ENCODE measurements around the gene IGFBP6.

The IGFBP6 gene

DNA sequence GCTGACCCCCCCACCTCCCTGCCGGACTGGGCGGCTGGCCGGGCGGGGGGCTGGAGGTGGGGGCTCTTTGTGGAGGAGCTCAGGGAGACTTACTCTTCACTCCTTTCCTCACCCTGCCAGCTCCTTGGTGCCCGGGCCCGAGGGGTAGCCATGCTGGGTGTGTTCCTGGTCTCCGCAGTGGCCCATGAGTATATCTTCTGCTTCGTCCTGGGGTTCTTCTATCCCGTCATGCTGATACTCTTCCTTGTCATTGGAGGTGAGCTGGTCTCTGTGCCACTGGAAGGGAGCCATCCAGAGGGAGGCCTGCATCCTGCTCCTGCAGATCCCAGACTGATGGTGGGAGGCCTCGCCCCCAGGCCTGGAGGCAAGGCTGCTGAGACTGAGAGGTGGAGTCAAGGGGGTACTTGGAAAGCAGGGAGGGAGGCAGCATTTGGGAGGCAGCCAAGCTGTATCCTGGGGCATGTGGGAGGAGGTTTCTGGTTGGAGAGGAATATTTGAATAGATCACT is 25.5 kb downstream of the IGFBP6 start:
- DNase-seq, result no peak

DNA sequence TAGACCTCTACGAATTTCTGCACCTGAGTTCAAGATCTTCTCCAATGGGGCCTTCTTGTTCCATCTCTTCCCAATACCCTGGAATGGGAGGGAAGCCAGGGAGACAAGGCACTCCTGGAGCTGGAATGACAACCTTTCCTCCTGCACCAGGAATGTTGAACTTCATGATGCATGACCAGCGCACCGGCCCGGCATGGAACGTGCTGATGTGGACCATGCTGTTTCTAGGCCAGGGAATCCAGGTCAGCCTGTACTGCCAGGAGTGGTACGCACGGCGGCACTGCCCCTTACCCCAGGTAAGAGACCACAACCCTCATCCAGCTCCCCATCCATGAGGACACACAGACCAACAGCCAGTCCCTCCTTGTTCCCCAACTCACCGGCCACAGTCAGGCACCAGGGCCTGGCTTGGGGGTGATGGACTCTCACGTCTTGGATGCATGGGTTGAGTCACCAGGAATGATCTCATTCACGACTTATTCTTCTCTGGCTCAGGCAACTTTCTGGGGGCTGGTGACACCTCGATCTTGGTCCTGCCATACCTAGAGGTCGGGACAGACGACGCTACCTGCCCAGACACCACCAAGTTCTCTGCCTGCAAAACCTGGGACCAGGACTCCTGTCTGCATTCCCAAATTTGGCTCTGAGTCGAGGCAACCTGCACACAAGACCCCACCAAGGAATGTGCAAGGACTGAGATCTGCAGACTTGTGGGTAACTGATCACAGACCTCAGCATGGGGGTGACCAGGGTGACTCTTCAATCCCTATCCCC is 26.3 kb downstream of the IGFBP6 start:
- DNase-seq, result no peak

DNA sequence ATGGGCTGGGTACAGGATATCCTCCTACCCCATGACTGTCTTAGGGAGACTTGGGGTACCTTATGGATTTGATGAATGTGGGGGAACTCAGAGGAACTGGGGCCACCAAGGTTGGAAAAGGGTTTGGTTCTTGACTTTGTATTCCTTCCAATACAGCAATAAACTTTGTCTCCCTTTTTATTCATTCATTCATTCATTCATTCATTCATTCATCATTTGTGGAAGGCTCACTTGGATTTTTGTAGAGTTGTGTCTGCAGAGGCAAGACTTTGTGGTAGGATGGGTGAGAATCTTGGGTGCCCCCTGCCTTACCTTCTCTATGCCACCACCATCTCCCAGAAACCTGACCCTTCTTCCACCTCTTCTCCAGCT is 26.9 kb downstream of the IGFBP6 start:
- no peak for DNase-seq

DNA sequence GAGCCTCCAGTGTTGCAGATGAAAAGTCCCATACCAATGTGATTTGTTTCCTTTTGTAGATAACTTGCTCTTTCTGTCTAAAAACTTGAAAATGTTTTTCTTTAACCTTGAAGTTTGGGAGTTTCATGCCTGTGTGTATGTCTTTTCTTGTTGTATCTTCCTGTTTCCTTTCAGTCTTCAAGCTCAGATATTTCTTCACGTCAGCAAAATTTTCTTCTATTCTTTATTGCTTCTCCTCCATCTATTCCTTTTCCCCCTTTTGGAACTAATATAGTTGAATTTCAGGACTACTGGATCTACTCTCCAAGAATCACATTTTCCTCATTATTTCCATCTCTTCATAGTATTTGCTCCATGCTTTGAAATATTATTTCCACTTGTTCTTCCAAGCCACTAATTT is 29.7 kb downstream of the IGFBP6 start:
- DNase-seq, result no peak

DNA sequence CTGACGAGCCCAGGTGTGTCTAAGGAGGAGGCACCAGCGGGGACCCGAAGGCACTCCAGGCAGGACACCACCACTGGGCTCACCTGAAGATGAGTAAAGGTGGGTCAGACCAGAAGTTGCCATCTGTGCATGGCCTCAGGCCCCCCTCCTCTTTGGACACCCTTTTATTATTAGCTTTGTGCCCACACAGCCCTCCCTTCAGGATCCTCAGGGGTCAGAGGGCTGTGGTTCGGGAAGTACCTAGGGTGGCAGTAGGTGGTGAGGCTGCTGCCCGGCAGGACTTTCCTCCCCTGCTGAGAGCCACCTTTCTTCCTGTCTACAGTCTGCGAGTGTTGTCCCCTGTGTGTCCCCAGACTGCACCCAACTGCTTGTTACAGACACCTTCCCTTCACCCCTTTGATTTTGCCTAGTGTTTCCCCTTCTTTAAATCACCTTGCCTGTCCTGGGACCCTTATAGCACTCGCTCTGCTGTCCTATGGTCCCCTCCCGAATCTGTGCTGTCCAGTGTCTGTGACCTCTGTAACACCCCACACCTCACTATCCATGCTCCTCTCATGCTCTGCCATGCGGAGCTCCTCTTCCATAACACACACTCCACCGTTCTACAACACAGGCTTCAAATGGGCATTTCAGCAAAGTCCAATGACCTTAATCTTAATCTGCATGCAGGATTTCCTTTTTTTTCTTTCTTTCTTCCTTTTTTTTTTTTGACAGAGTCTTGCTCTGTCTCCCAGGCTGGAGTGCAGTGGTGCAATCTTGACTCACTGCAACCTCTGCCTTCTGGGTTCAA is 31.5 kb downstream of the IGFBP6 start:
- no peak for DNase-seq

DNA sequence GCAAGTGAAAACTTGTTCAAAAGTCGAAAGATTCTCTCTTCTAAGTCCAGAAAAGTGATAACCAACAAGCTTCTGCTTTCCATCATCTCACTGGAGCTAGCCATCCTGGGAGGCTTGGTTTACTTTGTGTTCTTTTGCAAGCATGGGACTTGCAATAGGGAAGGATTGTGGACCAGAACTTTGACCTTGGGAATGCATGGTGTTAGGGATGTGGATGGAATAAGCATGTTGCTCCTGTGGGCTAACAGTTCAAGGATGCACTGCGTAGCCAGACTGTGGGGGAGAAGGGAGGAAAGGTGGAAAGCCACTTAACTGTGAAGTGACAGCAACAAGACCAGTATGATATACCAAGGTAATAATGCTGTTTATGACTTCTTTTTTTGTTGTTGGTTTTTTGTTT is 34.4 kb downstream of the IGFBP6 start:
- no peak for DNase-seq

DNA sequence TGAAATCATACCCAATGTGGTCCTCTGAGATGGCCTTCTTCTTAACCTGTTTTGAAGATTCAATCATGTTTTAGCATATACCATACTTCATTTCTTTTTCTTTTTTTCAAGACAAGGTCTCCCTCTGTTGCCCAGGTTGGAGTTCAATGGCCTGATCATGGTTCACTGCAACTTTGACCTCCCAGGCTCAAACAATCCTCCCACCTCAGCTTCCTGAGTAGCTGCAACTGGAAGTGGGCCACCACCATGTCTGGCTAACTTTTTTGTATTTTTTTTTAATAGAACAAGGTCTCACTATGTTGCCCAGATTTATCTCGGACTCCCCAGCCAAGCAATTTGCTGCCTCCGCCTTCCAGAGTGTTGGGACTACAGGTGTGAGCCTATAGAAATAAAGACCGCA is 36.3 kb downstream of the IGFBP6 start:
- DNase-seq, result no peak

DNA sequence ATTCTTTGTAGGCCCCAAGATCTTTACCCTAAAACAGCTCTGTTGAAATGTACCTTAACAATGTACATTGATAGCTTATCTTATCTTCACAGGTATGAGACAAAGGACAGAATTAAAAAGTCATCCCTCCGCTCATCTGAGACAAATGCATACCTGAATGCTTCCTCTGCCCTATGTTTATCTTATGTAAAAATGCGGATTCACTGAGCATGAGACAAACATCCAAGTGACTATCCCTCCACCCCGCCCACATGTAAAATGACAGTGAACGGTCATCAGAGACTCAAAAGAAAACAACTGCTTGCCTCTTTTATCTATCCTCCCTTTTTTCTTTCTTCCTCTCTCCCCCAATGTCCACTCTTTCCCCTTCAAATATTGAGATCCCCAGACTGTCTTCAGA is 45.9 kb downstream of the IGFBP6 start:
- no peak for DNase-seq

DNA sequence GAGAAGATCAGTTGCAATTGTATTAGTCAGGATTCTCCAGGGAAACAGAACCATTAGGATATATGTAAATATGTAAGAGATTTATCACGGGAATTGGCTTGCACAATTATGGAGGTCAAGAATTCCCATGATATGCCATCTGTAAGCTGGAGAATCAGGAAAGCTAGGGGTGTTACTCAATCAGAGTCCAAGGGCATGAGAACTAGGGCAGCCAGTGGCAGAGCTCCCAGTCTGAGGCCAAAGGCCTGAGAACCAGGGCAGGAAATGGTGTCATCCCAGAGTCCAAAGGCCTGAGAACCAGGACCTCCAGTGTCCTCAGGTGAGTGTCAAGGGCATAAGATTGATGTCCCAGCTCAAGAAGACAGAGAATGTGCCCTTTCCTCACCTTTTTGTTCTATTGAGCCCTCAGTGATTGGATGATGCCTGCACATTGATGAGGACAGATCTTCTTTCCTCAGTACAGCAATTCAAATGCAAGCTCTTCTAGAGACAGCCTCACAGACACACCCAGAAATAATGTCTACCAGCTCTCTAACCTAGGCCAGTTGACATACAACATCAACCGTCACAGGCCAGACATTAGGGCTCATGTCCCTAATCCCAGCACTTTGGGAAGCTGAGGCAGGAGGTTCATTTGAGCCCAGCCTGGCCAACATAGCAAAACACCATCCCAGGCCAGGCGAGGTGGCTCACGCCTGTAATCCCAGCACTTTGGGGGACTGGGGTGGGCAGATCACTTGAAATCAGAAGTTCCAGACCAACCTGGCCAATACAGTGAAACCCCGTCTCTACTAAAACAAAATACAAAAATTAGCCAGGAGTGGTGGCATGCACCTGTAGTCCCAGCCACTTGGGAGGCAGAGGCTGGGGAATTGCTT is 48.2 kb downstream of the IGFBP6 start:
- DNase-seq, result no peak

DNA sequence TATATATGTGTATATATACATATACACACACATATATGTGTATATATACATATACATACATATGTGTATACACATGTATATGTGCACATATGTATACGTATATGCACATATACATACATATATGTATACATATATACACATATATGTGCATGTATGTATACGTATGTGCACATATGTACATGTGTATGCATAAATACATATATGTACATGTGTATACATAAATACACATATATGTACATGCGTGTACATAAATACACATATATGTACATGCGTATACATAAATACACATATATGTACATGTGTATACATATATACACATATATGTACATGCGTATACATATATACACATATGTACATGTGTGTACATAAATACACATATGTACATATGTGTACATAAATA is 49.7 kb downstream of the IGFBP6 start:
- no peak for DNase-seq

DNA sequence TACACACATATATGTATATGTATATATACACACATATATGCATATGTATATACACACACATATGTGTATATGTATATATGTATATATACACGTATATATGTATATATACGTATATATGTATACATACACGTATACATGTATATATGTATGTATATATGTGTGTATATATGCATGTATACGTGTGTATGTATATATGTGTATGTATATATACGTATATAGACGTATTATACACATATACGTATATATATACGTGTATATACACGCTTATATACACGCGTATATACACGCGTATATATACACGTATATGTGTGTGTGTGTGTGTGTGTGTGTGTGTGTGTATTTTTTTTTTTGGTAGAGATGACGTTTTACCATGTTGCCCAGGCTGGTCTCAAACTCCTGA is 50.2 kb downstream of the IGFBP6 start:
- DNase-seq, result no peak

DNA sequence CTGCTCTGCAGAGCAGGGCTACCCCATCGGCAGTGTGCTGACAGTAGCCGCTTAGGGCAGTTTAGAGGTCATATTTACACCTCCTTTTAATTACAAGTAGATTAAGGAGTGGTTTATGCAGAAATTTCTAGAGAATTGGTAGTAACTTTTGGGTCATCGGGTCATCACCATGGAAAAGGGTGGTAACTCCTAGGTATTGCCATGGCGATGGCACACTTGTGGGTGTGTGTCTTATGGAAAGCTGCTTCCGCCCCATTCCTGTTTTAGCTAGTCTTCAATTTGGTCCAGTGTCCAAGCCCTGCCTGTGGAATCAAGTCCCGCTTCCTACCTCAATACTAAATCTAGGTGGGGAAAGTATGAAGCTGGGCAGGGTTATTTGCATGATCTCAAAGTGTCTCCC is 53.6 kb downstream of the IGFBP6 start:
- DNase-seq, result no peak

All from activated CD8-positive, alpha-beta memory T cell treated with anti-CD3 and anti-CD28 coated beads, Interleukin-2, amount 50 U/mL, for 4 hours (primary cell).